Kidney epithelial cell (primary cell): Measurements from ENCODE around the gene ANKMY1. TPM values are rescaled to one million over a fixed set of nuclear protein-coding genes. Genes with fewer than 3 reads are reported as not detected.

Experiments used
- DNase-seq: peaks from one replicate; pipeline ENCODE4 v3.0.0-alpha.2; 2010; ENCODE audit warnings: low read depth
- H3K27me3 ChIP-seq: 2 replicates; pipeline ENCODE4 v1.6.0; 2011; ENCODE audit warnings: low read length; ENCODE audit not compliant: control insufficient read depth, insufficient read depth
- H3K36me3 ChIP-seq: 2 replicates; pipeline ENCODE4 v1.5.1; 2011; ENCODE audit warnings: low read length; ENCODE audit not compliant: control insufficient read depth, insufficient read depth
- H3K4me3 ChIP-seq: 2 replicates; pipeline ENCODE4 v1.5.1; 2011; ENCODE audit warnings: low read depth, mild to moderate bottlenecking, control low read depth, low read length
- CTCF ChIP-seq: IDR thresholded peaks from 2 replicates; pipeline ENCODE4 v1.5.1; 2011; ENCODE audit warnings: mild to moderate bottlenecking, moderate library complexity, low read length, control low read depth, inconsistent platforms; ENCODE audit not compliant: insufficient read depth, poor library complexity, severe bottlenecking
- total RNA-seq: library from RNA; depleted of rRNA; stranded (reverse); fragments of >200 nt; gene quantifications from 2 replicates; pipeline ENCODE4 v1.2.3, GENCODE V29; 2015

The ANKMY1 gene
- total RNA-seq, 1 donor from 2014 or later, result 7.1 TPM

GRCh38 chr2:240584486-240585031 is 26.8 kb upstream of the ANKMY1 start:
- TF ChIP-seq CTCF, result no peak
- DNase-seq, result no peak
- Histone ChIP-seq H3K4me3 (no peak overlapping the region), H3K27me3 (no peaks in the 10 kb centered on the region), H3K36me3 (no peaks in the 10 kb centered on the region)

GRCh38 chr2:240583774-240584173 is 26.0 kb upstream of the ANKMY1 start:
- no peak overlapping the region for H3K4me3 ChIP-seq
- no peaks in the 10 kb centered on the region for H3K27me3 ChIP-seq
- TF ChIP-seq CTCF, result no peak
- DNase-seq, result no peak
- H3K36me3 ChIP-seq, result no peaks in the 10 kb centered on the region

- H3K4me3 ChIP-seq, result no peak overlapping the region
- no peaks in the 10 kb centered on the region for H3K36me3 ChIP-seq
- DNase-seq, result no peak
- TF ChIP-seq CTCF, result no peak
- no peaks in the 10 kb centered on the region for H3K27me3 ChIP-seq
Observed at GRCh38 chr2:240582781-240583180, 25.0 kb upstream of the ANKMY1 start.

GRCh38 chr2:240581811-240582210 is 24.0 kb upstream of the ANKMY1 start:
- Histone ChIP-seq H3K27me3 (no peaks in the 10 kb centered on the region), H3K36me3 (no peaks in the 10 kb centered on the region), H3K4me3 (no peak overlapping the region)
- DNase-seq, result no peak
- no peak for TF ChIP-seq CTCF

- TF ChIP-seq CTCF, result no peak
- no peaks in the 10 kb centered on the region for H3K36me3 ChIP-seq
- H3K4me3 ChIP-seq, result no peak overlapping the region
- H3K27me3 ChIP-seq, result no peaks in the 10 kb centered on the region
- DNase-seq, result no peak
Observed at GRCh38 chr2:240579771-240580614, 22.2 kb upstream of the ANKMY1 start.
